Measurements from ENCODE around the gene NADK2.

NADK2 gene

DNA sequence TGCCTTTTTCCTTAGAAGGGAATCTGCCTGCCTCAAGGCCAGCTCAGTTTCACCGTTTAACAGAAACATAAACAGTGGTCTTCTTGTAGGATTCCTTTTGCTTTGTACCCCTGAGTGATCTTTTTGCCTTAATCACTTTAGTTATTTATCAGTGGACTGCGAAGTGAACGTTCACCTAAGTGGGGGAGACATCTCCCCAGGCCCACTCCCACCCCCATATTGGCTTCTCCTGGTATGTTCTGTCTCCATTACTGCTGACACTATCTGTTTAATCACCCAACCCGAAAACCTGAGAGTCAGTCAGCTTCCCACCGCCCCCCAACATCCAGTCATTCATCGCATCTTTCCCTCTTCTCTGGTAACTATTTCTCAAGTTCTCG, 88.4 kb downstream of the NADK2 start:
- H3K27ac ChIP-seq (ENCODE audit: extremely low read depth, low read depth, low read length) = no peak overlapping the region
- CTCF ChIA-PET = interaction anchor here (1.0 to 3.5 kb wide), 3 partner anchors 10 to 353 kb away, joined by 3 to 13 read pairs (median 4); no protein-coding TSS in a partner anchor
- POLR2A ChIA-PET = interaction anchor here (0.6 to 3.7 kb wide), 7 partner anchors 8 to 537 kb away, joined by 3 to 18 read pairs (median 5); partner anchors contain the start of genes NADK2 and UGT3A2

DNA sequence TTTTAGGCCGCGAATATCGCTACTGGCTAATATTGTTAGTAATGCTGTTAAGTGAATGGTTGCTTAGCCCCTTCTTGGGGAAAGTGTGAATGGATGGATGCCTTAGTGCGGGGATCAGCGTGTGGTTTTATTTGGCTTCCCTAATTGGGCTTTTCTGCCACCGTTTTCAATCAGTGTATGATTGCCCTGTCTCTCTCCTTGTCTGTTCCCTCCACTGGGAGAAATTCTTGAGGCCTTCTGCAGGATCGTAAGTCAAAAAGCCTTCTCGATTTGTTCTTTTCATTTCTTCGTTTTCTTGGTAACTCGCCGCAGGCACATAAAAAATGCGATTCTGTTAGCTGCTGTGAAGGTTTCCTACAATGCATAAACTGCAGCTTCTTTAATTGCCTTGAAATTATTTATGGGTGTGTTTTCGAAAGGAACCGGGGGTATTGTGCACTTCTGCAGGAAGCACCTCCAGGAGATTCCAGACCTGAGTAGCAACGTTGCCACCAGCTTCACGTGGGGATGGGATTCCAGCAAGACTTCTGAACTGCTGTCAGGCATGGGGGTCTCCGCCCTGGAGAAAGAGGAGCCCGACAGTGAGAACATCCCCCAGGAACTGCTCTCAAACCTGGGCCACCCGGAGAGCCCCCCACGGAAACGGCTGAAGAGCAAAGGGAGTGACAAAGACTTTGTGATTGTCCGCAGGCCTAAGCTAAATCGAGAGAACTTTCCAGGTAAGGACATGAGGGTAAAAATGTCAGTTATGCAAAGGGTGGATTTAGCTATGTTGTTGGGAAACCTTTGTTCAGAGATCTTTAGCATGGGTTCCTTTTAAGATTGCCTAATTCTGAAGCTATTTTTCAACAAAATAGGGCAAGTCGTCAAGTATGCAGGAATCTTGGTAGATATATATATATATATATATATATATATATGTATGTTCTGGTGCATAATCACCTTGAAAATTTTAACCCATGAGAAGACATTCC, 89.1 kb downstream of the NADK2 start:
- H3K4me1 ChIP-seq (ENCODE audit: control insufficient read depth, insufficient read depth, low read length) = peaks cover 11% of the 10 kb centered on the region
- ChIA-PET POLR2A (interaction anchor here (0.5 to 3.7 kb wide), 18 partner anchors 8 to 1218 kb away, joined by 3 to 19 read pairs (median 3); partner anchors contain the start of genes NADK2, NUP155 and UGT3A2), CTCF (interaction anchor here (0.6 to 3.5 kb wide), 7 partner anchors 10 to 603 kb away, joined by 3 to 13 read pairs (median 4); no protein-coding TSS in a partner anchor)
- TF ChIP-seq ZNF600 (tag by site-specific recombination; IDR thresholded peaks at IDR 0.05) = peak; percentile 7; the same call in 1 of the 2 replicates
- TF ChIP-seq ZNF2 (tag by site-specific recombination; IDR thresholded peaks at IDR 0.05) = 0 out of 2 replicates have a peak, but pooled peaks have one; percentile 32
- no peak for TF ChIP-seq ZNF174 (tag by site-specific recombination; IDR thresholded peaks at IDR 0.05)
- TF ChIP-seq GLIS2 (tag by site-specific recombination; IDR thresholded peaks at IDR 0.05) = peak; percentile 75
- peak; percentile 49; the same call in 1 of the 2 replicates for TF ChIP-seq ZBTB20 (tag by site-specific recombination; IDR thresholded peaks at IDR 0.05)
- TF ChIP-seq GLIS1 (tag by site-specific recombination; IDR thresholded peaks at IDR 0.05) = peak; percentile 63
- TF ChIP-seq GLI4 (tag by site-specific recombination; IDR thresholded peaks at IDR 0.05) = peak; percentile 87
- TF ChIP-seq MZF1 (tag by site-specific recombination; IDR thresholded peaks at IDR 0.05; ENCODE audit: borderline replicate concordance) = 0 out of 2 replicates have a peak, but pooled peaks have one; percentile 76
- TF ChIP-seq GFI1B (tag by site-specific recombination; IDR thresholded peaks at IDR 0.05) = 0 out of 2 replicates have a peak, but pooled peaks have one; percentile 46
- TF ChIP-seq ZEB2 (tag by site-specific recombination; IDR thresholded peaks at IDR 0.05) = no peak
- no peak for TF ChIP-seq ZNF596 (tag by site-specific recombination; IDR thresholded peaks at IDR 0.05)
- TF ChIP-seq ZBTB48 (tag by site-specific recombination; IDR thresholded peaks at IDR 0.05) = no peak
- TF ChIP-seq ZSCAN16 (tag by site-specific recombination; IDR thresholded peaks at IDR 0.05) = no peak
- 0 out of 2 replicates have a peak, but pooled peaks have one; percentile 6 for TF ChIP-seq ZFP37 (tag by site-specific recombination; IDR thresholded peaks at IDR 0.05)
- TF ChIP-seq TCF7L2 (IDR thresholded peaks at IDR 0.05; ENCODE audit: borderline replicate concordance, low read depth, low read length) = no peak
- TF ChIP-seq PRDM1 (tag by site-specific recombination; IDR thresholded peaks at IDR 0.05) = 0 out of 2 replicates have a peak, but pooled peaks have one; percentile 42
- TF ChIP-seq ZNF211 (tag by site-specific recombination; IDR thresholded peaks at IDR 0.05; ENCODE audit: low read depth) = no peak
- TF ChIP-seq ZNF558 (tag by site-specific recombination; IDR thresholded peaks at IDR 0.05) = no peak
- TF ChIP-seq IKZF3 (tag by site-specific recombination; IDR thresholded peaks at IDR 0.05) = no peak
- no peak for TF ChIP-seq ZNF266 (tag by site-specific recombination; IDR thresholded peaks at IDR 0.05; ENCODE audit: low read depth)
- TF ChIP-seq, protein P1, sequence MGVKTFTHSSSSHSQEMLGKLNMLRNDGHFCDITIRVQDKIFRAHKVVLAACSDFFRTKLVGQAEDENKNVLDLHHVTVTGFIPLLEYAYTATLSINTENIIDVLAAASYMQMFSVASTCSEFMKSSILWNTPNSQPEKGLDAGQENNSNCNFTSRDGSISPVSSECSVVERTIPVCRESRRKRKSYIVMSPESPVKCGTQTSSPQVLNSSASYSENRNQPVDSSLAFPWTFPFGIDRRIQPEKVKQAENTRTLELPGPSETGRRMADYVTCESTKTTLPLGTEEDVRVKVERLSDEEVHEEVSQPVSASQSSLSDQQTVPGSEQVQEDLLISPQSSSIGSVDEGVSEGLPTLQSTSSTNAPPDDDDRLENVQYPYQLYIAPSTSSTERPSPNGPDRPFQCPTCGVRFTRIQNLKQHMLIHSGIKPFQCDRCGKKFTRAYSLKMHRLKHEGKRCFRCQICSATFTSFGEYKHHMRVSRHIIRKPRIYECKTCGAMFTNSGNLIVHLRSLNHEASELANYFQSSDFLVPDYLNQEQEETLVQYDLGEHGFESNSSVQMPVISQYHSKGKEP (tag by site-specific recombination; IDR thresholded peaks at IDR 0.05) = peak; percentile 38; the same call in 1 of the 2 replicates
- TF ChIP-seq BCL11A (tag by site-specific recombination; IDR thresholded peaks at IDR 0.05; ENCODE audit: low read depth) = no peak
- peak overlapping the region; percentile 54 for H3K4me3 ChIP-seq (ENCODE audit: low read depth, low read length)
- H3K27ac ChIP-seq (ENCODE audit: extremely low read depth, low read depth, low read length) = peak overlapping the region; percentile 74; the same call in 1 of the 2 replicates
- H3K9me3 ChIP-seq (ENCODE audit: control insufficient read depth, insufficient read depth, low read depth, low read length) = no peaks in the 10 kb centered on the region
- peaks cover 1 to 48% of the 10 kb centered on the region in 2 experiments for H3K36me3 ChIP-seq (ENCODE audit: control insufficient read depth in 2 of 2, insufficient read depth in 1 of 2, low read length in 2 of 2)

More for the DNA sequence above, 88.4 kb downstream of the NADK2 start:
- Histone ChIP-seq H3K4me3 (ENCODE audit: low read depth, low read length) (peak overlapping the region; percentile 15), H3K9me3 (ENCODE audit: control insufficient read depth, insufficient read depth, low read depth, low read length) (no peaks in the 10 kb centered on the region), H3K36me3 (ENCODE audit: control insufficient read depth in 2 of 2, insufficient read depth in 1 of 2, low read length in 2 of 2) (peaks cover 8 to 55% of the 10 kb centered on the region in 2 experiments), H3K4me1 (ENCODE audit: control insufficient read depth, insufficient read depth, low read length) (peaks cover 11% of the 10 kb centered on the region)
- no peak for TF ChIP-seq ZNF433 (tag by site-specific recombination; IDR thresholded peaks at IDR 0.05; ENCODE audit: low read depth)
- TF ChIP-seq, protein P2, sequence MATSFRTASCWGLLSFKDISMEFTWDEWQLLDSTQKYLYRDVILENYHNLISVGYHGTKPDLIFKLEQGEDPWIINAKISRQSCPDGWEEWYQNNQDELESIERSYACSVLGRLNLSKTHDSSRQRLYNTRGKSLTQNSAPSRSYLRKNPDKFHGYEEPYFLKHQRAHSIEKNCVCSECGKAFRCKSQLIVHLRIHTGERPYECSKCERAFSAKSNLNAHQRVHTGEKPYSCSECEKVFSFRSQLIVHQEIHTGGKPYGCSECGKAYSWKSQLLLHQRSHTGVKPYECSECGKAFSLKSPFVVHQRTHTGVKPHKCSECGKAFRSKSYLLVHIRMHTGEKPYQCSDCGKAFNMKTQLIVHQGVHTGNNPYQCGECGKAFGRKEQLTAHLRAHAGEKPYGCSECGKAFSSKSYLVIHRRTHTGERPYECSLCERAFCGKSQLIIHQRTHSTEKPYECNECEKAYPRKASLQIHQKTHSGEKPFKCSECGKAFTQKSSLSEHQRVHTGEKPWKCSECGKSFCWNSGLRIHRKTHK (tag by site-specific recombination; IDR thresholded peaks at IDR 0.05) = no peak
- TF ChIP-seq, protein P3, sequence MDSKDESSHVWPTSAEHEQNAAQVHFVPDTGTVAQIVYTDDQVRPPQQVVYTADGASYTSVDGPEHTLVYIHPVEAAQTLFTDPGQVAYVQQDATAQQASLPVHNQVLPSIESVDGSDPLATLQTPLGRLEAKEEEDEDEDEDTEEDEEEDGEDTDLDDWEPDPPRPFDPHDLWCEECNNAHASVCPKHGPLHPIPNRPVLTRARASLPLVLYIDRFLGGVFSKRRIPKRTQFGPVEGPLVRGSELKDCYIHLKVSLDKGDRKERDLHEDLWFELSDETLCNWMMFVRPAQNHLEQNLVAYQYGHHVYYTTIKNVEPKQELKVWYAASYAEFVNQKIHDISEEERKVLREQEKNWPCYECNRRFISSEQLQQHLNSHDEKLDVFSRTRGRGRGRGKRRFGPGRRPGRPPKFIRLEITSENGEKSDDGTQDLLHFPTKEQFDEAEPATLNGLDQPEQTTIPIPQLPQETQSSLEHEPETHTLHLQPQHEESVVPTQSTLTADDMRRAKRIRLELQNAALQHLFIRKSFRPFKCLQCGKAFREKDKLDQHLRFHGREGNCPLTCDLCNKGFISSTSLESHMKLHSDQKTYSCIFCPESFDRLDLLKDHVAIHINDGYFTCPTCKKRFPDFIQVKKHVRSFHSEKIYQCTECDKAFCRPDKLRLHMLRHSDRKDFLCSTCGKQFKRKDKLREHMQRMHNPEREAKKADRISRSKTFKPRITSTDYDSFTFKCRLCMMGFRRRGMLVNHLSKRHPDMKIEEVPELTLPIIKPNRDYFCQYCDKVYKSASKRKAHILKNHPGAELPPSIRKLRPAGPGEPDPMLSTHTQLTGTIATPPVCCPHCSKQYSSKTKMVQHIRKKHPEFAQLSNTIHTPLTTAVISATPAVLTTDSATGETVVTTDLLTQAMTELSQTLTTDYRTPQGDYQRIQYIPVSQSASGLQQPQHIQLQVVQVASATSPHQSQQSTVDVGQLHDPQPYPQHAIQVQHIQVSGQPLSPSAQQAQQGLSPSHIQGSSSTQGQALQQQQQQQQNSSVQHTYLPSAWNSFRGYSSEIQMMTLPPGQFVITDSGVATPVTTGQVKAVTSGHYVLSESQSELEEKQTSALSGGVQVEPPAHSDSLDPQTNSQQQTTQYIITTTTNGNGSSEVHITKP (tag by site-specific recombination; IDR thresholded peaks at IDR 0.05) = peak; percentile 74
